SK-N-SH (cell line): ENCODE data around the gene TBC1D5. TPM values are rescaled to one million over a fixed set of nuclear protein-coding genes. Genes with fewer than 3 reads are reported as not detected.

Source experiments
- CTCF ChIA-PET: fragments of 300-600, 350-600 bp; formaldehyde crosslinking; extraction: SDS; loops from one replicate; lab custom pipeline; 2021; lab: Yijun Ruan, JAX
- POLR2A ChIA-PET: fragments of 350-600 bp; sonication (Branson Sonifier 250); formaldehyde crosslinking; extraction: SDS; loops from one replicate; lab custom pipeline; 2020; ENCODE audit warnings: antibody characterized with exemption, inconsistent platforms; lab: Yijun Ruan, JAX
- DNase-seq: peaks from one replicate; pipeline ENCODE4 v3.0.0; 2012
- H2AFZ ChIP-seq: fragments of 200-600 bp; sonication (generic); 2 replicates; pipeline ENCODE4 v1.8.1; 2016; ENCODE audit warnings: antibody characterized with exemption, mild to moderate bottlenecking, low read depth
- H3F3A ChIP-seq: fragments of 200-600 bp; sonication (generic); replicated peaks from 2 replicates; pipeline ENCODE3; 2016; ENCODE audit warnings: antibody characterized with exemption, mild to moderate bottlenecking; ENCODE audit not compliant: insufficient read depth
- H3K27ac ChIP-seq, 2 experiments: fragments of 200-500 bp in 1 of 2; fragments of 200-600 bp in 1 of 2; sonication (Bioruptor generic) in 1 of 2; sonication (generic), shearing (Covaris generic) in 1 of 2; 2 replicates each; pipeline versions ENCODE4 v1.5.1 to v1.6.1; 2014 to 2016; ENCODE audit warnings: low read depth in 2 of 2, inconsistent platforms in 1 of 2, low read length in 1 of 2, mild to moderate bottlenecking in 1 of 2, mixed read lengths in 1 of 2
- H3K27me3 ChIP-seq: fragments of 200-600 bp; sonication (generic), shearing (Covaris generic); 2 replicates; pipeline ENCODE4 v1.6.1; 2016; ENCODE audit warnings: mixed run types; ENCODE audit not compliant: insufficient read depth
- H3K36me3 ChIP-seq, 2 experiments: fragments of 200-500 bp in 1 of 2; fragments of 200-600 bp in 1 of 2; sonication (Bioruptor generic) in 1 of 2; sonication (generic) in 1 of 2; replicated peaks in 1 of 2; 2 replicates each; pipeline versions ENCODE3 to v1.5.1; 2014 to 2016; ENCODE audit warnings: low read length in 1 of 2, mild to moderate bottlenecking in 1 of 2; ENCODE audit not compliant: insufficient read depth in 2 of 2, control insufficient read depth in 1 of 2
- H3K4me1 ChIP-seq, 2 experiments: fragments of 200-500 bp in 1 of 2; fragments of 200-600 bp in 1 of 2; sonication (Bioruptor generic) in 1 of 2; sonication (generic), shearing (Covaris generic) in 1 of 2; 2 replicates each; pipeline versions ENCODE4 v1.5.1 to v1.6.1; 2014 to 2016; ENCODE audit warnings: low read depth in 1 of 2, low read length in 1 of 2, mixed run types in 1 of 2; ENCODE audit not compliant: insufficient read depth in 2 of 2, control insufficient read depth in 1 of 2
- H3K4me2 ChIP-seq: fragments of 200-600 bp; sonication (generic), shearing (Covaris generic); 2 replicates; pipeline ENCODE4 v1.6.1; 2017; ENCODE audit warnings: mixed run types
- H3K4me3 ChIP-seq, 2 experiments: fragments of 200-500 bp in 1 of 2; fragments of 200-600 bp in 1 of 2; sonication (Bioruptor generic) in 1 of 2; sonication (generic), shearing (Covaris generic) in 1 of 2; 2 replicates each; pipeline versions ENCODE4 v1.5.1 to v1.8.1; 2014 to 2016; ENCODE audit warnings: low read depth in 2 of 2, inconsistent platforms in 1 of 2, low read length in 1 of 2, mild to moderate bottlenecking in 1 of 2, mixed read lengths in 1 of 2, moderate library complexity in 1 of 2
- H3K79me2 ChIP-seq: fragments of 200-600 bp; sonication (generic); 2 replicates; pipeline ENCODE4 v1.8.1; 2017; ENCODE audit warnings: mild to moderate bottlenecking; ENCODE audit not compliant: insufficient read depth
- H3K9ac ChIP-seq: fragments of 200-600 bp; sonication (generic); 2 replicates; pipeline ENCODE4 v1.6.1; 2017; ENCODE audit warnings: mixed run types
- H3K9me2 ChIP-seq: fragments of 200-600 bp; sonication (generic); 2 replicates; pipeline ENCODE4 v1.6.1; 2017; ENCODE audit warnings: mixed run types
- H3K9me3 ChIP-seq: fragments of 200-600 bp; sonication (generic); 2 replicates; pipeline ENCODE4 v1.6.1; 2017; ENCODE audit warnings: mixed run types, mild to moderate bottlenecking, moderate library complexity
- H4K20me1 ChIP-seq: fragments of 200-600 bp; sonication (generic); 2 replicates; pipeline ENCODE4 v1.6.1; 2017; ENCODE audit warnings: mild to moderate bottlenecking, mixed run types; ENCODE audit not compliant: insufficient read depth
- CHD2 ChIP-seq: fragments of 150-350 bp; IDR thresholded peaks from 2 replicates; pipeline ENCODE4 v1.6.1; 2018; ENCODE audit warnings: low read length; ENCODE audit not compliant: partially characterized antibody
- EP300 ChIP-seq, 2 experiments: IDR thresholded peaks; 2 replicates each; pipeline versions ENCODE4 v1.4.0 to v1.6.1; 2012; ENCODE audit warnings: borderline replicate concordance in 1 of 2, low read depth in 1 of 2, low read length in 1 of 2
- FOSL2 ChIP-seq: IDR thresholded peaks from 2 replicates; pipeline ENCODE4 v1.4.0; 2012; ENCODE audit warnings: low read depth, mild to moderate bottlenecking, moderate library complexity, borderline replicate concordance
- FOXM1 ChIP-seq: IDR thresholded peaks from 2 replicates; pipeline ENCODE4 v1.4.0; 2012; ENCODE audit warnings: low read depth, mild to moderate bottlenecking
- MEF2A ChIP-seq: IDR thresholded peaks from 2 replicates; pipeline ENCODE4 v1.4.0; 2012; ENCODE audit warnings: low read depth, borderline replicate concordance
- RFX5 ChIP-seq: IDR thresholded peaks from 2 replicates; pipeline ENCODE4 v1.6.1; 2012; ENCODE audit warnings: mild to moderate bottlenecking, improper control_type of control experiment, low read length
- RXRA ChIP-seq: IDR thresholded peaks from 2 replicates; pipeline ENCODE4 v1.4.0; 2012; ENCODE audit warnings: low read depth, mild to moderate bottlenecking, borderline replicate concordance
- SIN3A ChIP-seq: IDR thresholded peaks from 2 replicates; pipeline ENCODE4 v1.6.1; 2012; ENCODE audit warnings: low read depth, mild to moderate bottlenecking, low read length, moderate library complexity, borderline replicate concordance
- TAF1 ChIP-seq: IDR thresholded peaks from 2 replicates; pipeline ENCODE4 v1.6.1; 2012; ENCODE audit warnings: low read depth, mild to moderate bottlenecking, low read length, moderate library complexity, borderline replicate concordance
- WGBS: methylation state at CpG from one replicate; pipeline ENCODE4 v1.1.6; 2017; ENCODE audit warnings: low lambda C conversion rate; 5-methylcytosine and 5-hydroxymethylcytosine counted together
- polyA plus RNA-seq, 3 experiments: library from polyadenylated mRNA; depleted of rRNA; stranded (reverse); fragments of >200 nt; gene quantifications; 2 replicates each; pipeline ENCODE4 v1.2.3, GENCODE V29; 2012
- TF ChIP-seq, protein P1 (sequence below): IDR thresholded peaks from 2 replicates; pipeline ENCODE4 v1.4.0; 2012; ENCODE audit warnings: low read depth, borderline replicate concordance
- TF ChIP-seq, protein P2 (sequence below): fragments of 150-350 bp; IDR thresholded peaks from 2 replicates; pipeline ENCODE4 v1.6.1; 2017; ENCODE audit warnings: antibody characterized with exemption, low read length, low read depth, borderline replicate concordance
- TF ChIP-seq, protein P3 (sequence below): IDR thresholded peaks from 2 replicates; pipeline ENCODE4 v1.4.0; 2012; ENCODE audit warnings: low read depth, borderline replicate concordance
- TF ChIP-seq, protein P4 (sequence below): fragments of 150-350 bp; IDR thresholded peaks from 2 replicates; pipeline ENCODE4 v1.6.1; 2016; ENCODE audit warnings: mild to moderate bottlenecking, low read depth, low read length

TBC1D5 gene
- polyA plus RNA-seq, 1 of the 3 experiments (the other 2 are of a cell fraction): 19.5 TPM

DNA sequence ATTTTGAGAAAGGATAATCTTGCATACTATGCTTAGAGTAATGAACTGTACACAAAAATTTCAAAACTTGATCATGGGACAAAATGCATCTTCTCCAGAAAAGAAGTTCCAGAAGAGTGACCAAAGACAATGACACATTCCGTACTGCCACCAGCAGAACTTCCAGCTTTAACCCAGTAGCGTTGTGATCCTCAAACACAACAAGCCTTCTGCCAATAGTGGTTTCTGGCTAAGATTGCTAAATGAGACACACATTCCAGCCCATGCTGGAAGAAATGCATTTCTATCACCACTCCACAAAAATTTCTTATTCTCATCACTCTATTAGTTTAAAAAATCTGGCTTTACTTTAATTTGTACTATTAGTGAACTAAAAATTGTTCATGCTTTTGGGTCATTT lies 334.9 kb downstream of the TBC1D5 start:
- no peak overlapping the region for H3K4me3 ChIP-seq
- H3K4me2 ChIP-seq: no peak overlapping the region
- H2AFZ ChIP-seq: no peak overlapping the region
- H3K79me2 ChIP-seq: no peaks in the 10 kb centered on the region; the same call in 1 of the 2 replicates
- no peaks in the 10 kb centered on the region for H3K9me3 ChIP-seq
- no peak overlapping the region for H3K27ac ChIP-seq
- peaks cover 13 to 16% of the 10 kb centered on the region in 2 experiments for H3K36me3 ChIP-seq
- ChIA-PET CTCF (interaction anchor here (1.0 to 1.5 kb wide), 3 partner anchors 31 to 149 kb away, joined by 3 to 4 read pairs (median 3); no protein-coding TSS in a partner anchor), POLR2A (no interaction called here)
- no peaks in the 10 kb centered on the region; the same call in 1 of the 2 replicates for H3K9me2 ChIP-seq
- H3K27me3 ChIP-seq: no peaks in the 10 kb centered on the region
- H3K4me1 ChIP-seq: no peaks in the 10 kb centered on the region; a peak in 1 of 4 replicates
- TF ChIP-seq, protein P1, sequence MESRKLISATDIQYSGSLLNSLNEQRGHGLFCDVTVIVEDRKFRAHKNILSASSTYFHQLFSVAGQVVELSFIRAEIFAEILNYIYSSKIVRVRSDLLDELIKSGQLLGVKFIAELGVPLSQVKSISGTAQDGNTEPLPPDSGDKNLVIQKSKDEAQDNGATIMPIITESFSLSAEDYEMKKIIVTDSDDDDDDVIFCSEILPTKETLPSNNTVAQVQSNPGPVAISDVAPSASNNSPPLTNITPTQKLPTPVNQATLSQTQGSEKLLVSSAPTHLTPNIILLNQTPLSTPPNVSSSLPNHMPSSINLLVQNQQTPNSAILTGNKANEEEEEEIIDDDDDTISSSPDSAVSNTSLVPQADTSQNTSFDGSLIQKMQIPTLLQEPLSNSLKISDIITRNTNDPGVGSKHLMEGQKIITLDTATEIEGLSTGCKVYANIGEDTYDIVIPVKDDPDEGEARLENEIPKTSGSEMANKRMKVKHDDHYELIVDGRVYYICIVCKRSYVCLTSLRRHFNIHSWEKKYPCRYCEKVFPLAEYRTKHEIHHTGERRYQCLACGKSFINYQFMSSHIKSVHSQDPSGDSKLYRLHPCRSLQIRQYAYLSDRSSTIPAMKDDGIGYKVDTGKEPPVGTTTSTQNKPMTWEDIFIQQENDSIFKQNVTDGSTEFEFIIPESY: no peak
- TF ChIP-seq RFX5 (no peak), SIN3A (no peak), RXRA (no peak), MEF2A (no peak), CHD2 (no peak), FOXM1 (no peak), TAF1 (no peak), EP300 (IDR thresholded peaks at IDR 0.05; ENCODE audit: borderline replicate concordance in 1 of 2, low read depth in 1 of 2, low read length in 1 of 2) (no peak), FOSL2 (no peak)
- TF ChIP-seq, protein P2, sequence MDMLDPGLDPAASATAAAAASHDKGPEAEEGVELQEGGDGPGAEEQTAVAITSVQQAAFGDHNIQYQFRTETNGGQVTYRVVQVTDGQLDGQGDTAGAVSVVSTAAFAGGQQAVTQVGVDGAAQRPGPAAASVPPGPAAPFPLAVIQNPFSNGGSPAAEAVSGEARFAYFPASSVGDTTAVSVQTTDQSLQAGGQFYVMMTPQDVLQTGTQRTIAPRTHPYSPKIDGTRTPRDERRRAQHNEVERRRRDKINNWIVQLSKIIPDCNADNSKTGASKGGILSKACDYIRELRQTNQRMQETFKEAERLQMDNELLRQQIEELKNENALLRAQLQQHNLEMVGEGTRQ: no peak
- TF ChIP-seq, protein P3, sequence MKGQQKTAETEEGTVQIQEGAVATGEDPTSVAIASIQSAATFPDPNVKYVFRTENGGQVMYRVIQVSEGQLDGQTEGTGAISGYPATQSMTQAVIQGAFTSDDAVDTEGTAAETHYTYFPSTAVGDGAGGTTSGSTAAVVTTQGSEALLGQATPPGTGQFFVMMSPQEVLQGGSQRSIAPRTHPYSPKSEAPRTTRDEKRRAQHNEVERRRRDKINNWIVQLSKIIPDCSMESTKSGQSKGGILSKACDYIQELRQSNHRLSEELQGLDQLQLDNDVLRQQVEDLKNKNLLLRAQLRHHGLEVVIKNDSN: no peak
- TF ChIP-seq, protein P4, sequence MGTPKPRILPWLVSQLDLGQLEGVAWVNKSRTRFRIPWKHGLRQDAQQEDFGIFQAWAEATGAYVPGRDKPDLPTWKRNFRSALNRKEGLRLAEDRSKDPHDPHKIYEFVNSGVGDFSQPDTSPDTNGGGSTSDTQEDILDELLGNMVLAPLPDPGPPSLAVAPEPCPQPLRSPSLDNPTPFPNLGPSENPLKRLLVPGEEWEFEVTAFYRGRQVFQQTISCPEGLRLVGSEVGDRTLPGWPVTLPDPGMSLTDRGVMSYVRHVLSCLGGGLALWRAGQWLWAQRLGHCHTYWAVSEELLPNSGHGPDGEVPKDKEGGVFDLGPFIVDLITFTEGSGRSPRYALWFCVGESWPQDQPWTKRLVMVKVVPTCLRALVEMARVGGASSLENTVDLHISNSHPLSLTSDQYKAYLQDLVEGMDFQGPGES: no peak
- no peak for DNase-seq
- H3F3A ChIP-seq: no peaks in the 10 kb centered on the region
- 86% methylated on average over 2 of the region's 2 CpGs for WGBS
- H4K20me1 ChIP-seq: no peaks in the 10 kb centered on the region
- H3K9ac ChIP-seq: no peak overlapping the region
